ENCODE results near the gene CAP1. TPM values are rescaled to one million over a fixed set of nuclear protein-coding genes. Genes with fewer than 3 reads are reported as not detected.

The CAP1 gene
- total RNA-seq, 1 experiment from 2014 or later = 255 TPM

- Histone ChIP-seq H2BK15ac (ENCODE audit: low read depth, low read length) (no peak overlapping the region), H3K79me1 (ENCODE audit: insufficient read depth, low read depth, low read length, poor library complexity, severe bottlenecking) (no peaks in the 10 kb centered on the region), H3K4me2 (ENCODE audit: insufficient read depth, insufficient read length, low read length) (no peak overlapping the region), H2AK5ac (ENCODE audit: insufficient read length, low read length) (no peak overlapping the region), H2BK120ac (ENCODE audit: low read depth, low read length, poor library complexity, severe bottlenecking) (no peak overlapping the region), H2AFZ (ENCODE audit: low read length) (no peak overlapping the region), H3K23ac (ENCODE audit: insufficient read length, low read depth, low read length) (no peak overlapping the region), H3K18ac (ENCODE audit: insufficient read length, low read depth, low read length) (no peak overlapping the region), H3K4me1 (ENCODE audit: insufficient read depth, low read length) (no peaks in the 10 kb centered on the region), H2BK5ac (ENCODE audit: insufficient read length, low read length) (no peak overlapping the region), H4K20me1 (ENCODE audit: control insufficient read depth, insufficient read depth, insufficient read length) (no peaks in the 10 kb centered on the region), H3K9ac (ENCODE audit: extremely low read depth, insufficient read length, low read length) (no peak overlapping the region), H4K8ac (replicated peaks; ENCODE audit: insufficient read length, low read depth, low read length) (no peak overlapping the region), H3K56ac (ENCODE audit: insufficient read length, low read depth, low read length) (no peak overlapping the region), H3K27ac (ENCODE audit: insufficient read length, low read depth, low read length) (no peak overlapping the region), H3K4ac (ENCODE audit: low read depth, low read length) (no peak overlapping the region), H3T11ph (ENCODE audit: low read length) (no peak overlapping the region), H3K9me3 (ENCODE audit: control insufficient read depth, low read depth, low read length) (no peaks in the 10 kb centered on the region), H2BK12ac (ENCODE audit: insufficient read length, low read depth, low read length) (no peak overlapping the region), H3K79me2 (ENCODE audit: insufficient read depth, low read length) (no peaks in the 10 kb centered on the region), H3K23me2 (ENCODE audit: insufficient read length, low read depth, low read length, poor library complexity, severe bottlenecking) (no peaks in the 10 kb centered on the region), H2BK20ac (ENCODE audit: low read depth, low read length, poor library complexity, severe bottlenecking) (no peak overlapping the region), H4K91ac (ENCODE audit: insufficient read length, low read depth, low read length) (no peak overlapping the region), H3K14ac (ENCODE audit: insufficient read depth, low read length) (no peak overlapping the region), H4K5ac (ENCODE audit: insufficient read length, low read depth, low read length) (no peak overlapping the region), H3K27me3 (ENCODE audit: insufficient read depth, low read length) (no peaks in the 10 kb centered on the region)
- Mint-ChIP-seq H3K27ac (no peak overlapping the region), H3K4me1 (no peaks in the 10 kb centered on the region), H3K36me3 (ENCODE audit: insufficient read depth in 1 of 3, low read depth in 3 of 3) (no peaks in the 10 kb centered on the region), H3K27me3 (ENCODE audit: low read depth) (peaks cover 9% of the 10 kb centered on the region), H3K4me3 (no peak overlapping the region), H3K9me3 (peaks cover 4 to 21% of the 10 kb centered on the region in 2 experiments; a peak in 4 of 5 replicates)
- no CpG with 5 or more reads among the region's 2 CpGs for WGBS (ENCODE audit: extremely low coverage, insufficient read length, low lambda C conversion rate)
- no peak for DNase-seq
- TF ChIP-seq CTCF (conservative IDR thresholded peaks at IDR 0.05) = no peak
Measured at GRCh38 chr1:40024671-40025070, 15.9 kb upstream of the CAP1 start.
